Measurements from ENCODE around the gene CBLIF.
A peak's percentile ranks its signal among the peaks of the same experiment; 100 is the strongest.

The CBLIF gene

GRCh38 chr11:59813364-59813763, 31.9 kb downstream of the CBLIF start:
- TF ChIP-seq CTCF (IDR thresholded peaks at IDR 0.05; ENCODE audit: low read depth, low read length, missing control alignments): no peak
- DNase-seq (ENCODE audit: extremely low read depth, low read depth): no peak
- no peak overlapping the region for H3K4me3 ChIP-seq (replicated peaks; ENCODE audit: low read depth, low read length)

DNA sequence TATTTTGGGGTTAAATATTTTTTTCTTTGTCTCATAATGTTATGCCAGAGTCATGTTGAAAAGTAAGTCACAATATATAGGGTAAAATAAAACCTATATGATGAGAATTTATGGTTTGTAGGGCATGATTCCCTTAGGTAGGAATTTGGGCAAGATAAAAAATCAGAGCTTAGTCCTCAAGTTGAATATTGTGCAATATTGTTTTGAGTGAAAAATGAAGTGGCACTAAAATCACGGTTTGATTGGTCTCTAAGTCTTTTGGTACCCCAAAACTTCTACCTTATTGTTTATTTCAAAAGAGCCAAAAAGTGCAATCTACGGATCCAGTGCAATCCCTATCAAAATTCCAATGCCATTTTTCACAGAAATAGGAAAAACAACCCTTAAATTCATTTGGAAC, 33.1 kb downstream of the CBLIF start:
- H3K4me3 ChIP-seq (replicated peaks; ENCODE audit: low read depth, low read length): no peak overlapping the region
- no peak for DNase-seq (ENCODE audit: extremely low read depth, low read depth)
- TF ChIP-seq CTCF (IDR thresholded peaks at IDR 0.05; ENCODE audit: low read depth, low read length, missing control alignments): no peak

GRCh38 chr11:59810911-59811259, 34.4 kb downstream of the CBLIF start:
- no peak for TF ChIP-seq CTCF (IDR thresholded peaks at IDR 0.05; ENCODE audit: low read depth, low read length, missing control alignments)
- DNase-seq (ENCODE audit: extremely low read depth, low read depth): no peak
- peak overlapping the region; percentile 81 for H3K4me3 ChIP-seq (replicated peaks; ENCODE audit: low read depth, low read length)

GRCh38 chr11:59810189-59810910, 34.9 kb downstream of the CBLIF start, which contains the start of gene MRPL16:
MRPL16 (minus strand) TSS chr11:59810778; CDS start chr11:59810658, 120 bp downstream.
- DNase-seq (ENCODE audit: extremely low read depth, low read depth): peak; percentile 58
- TF ChIP-seq CTCF (IDR thresholded peaks at IDR 0.05; ENCODE audit: low read depth, low read length, missing control alignments): no peak
- peak within 1 kb of the TSS; percentile 81 for H3K4me3 ChIP-seq (replicated peaks; ENCODE audit: low read depth, low read length)

GRCh38 chr11:59807047-59807610, 38.2 kb downstream of the CBLIF start:
- no peak overlapping the region for H3K4me3 ChIP-seq (replicated peaks; ENCODE audit: low read depth, low read length)
- TF ChIP-seq CTCF (IDR thresholded peaks at IDR 0.05; ENCODE audit: low read depth, low read length, missing control alignments): no peak
- no peak for DNase-seq (ENCODE audit: extremely low read depth, low read depth)

GRCh38 chr11:59804061-59804460, 41.2 kb downstream of the CBLIF start:
- DNase-seq (ENCODE audit: extremely low read depth, low read depth): no peak
- TF ChIP-seq CTCF (IDR thresholded peaks at IDR 0.05; ENCODE audit: low read depth, low read length, missing control alignments): no peak
- H3K4me3 ChIP-seq (replicated peaks; ENCODE audit: low read depth, low read length): no peak overlapping the region

Data from HFF-Myc (cell line).